ENCODE data around the gene SLC35G1. TPM values are rescaled to one million over a fixed set of nuclear protein-coding genes. Genes with fewer than 3 reads are reported as not detected.

SLC35G1 gene
- total and polyA plus RNA-seq, 12 donors = 1.1 to 11.2 (median 2.9) TPM

DNA sequence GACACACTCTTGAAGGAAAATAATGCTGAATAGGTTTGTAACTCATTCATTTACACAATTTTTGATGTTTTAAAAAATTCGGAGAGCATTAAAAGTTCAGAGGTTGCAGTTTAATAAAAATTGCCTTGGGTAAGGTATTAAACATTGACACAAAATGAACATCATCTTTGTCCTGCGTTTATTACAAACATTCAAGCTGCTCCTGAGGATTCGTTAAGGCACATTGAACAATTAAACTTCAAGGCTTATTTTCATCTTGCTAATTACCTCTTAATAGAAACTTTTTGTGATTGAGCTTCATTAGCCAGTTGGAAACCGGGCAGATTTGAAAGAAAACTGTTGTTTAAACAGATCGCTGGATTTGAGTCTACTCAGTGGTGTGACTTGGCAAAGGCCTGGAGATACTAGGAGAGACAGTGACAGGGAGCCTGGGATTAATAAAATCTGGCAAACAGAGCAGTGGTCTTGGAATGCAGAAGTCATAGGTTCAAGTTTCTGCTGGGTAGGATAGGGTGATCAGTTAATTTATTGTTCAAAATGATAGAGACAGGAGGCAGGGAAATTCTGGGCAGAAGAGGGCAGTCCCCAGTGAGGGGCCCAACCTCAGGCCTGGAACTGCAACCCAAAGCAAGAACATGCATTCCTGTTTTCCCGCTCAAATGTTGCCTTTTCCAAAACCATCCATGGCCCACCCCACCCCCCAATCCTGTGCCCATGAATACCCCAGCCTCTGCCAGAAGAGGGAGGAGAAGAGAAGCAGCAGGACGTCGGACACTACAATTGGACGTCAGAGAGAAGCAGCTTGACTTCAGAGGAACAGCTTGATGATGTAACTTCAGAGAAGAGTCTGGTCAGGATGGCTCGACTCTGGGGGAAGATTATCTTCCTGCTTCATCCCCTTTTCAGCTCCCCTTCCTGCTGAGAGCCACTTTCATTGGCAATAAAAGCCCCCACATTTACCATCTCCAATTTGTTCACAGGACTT, 43.5 kb upstream of the SLC35G1 start:
- Histone ChIP-seq H3K36me3 (replicated peaks in 1 of 2) (no peaks in the 10 kb centered on the region), H3K4me3 (no peak overlapping the region), H3K9me3 (replicated peaks in 1 of 3) (no peaks in the 10 kb centered on the region), H3K27ac (no peak overlapping the region), H3K27me3 (no peaks in the 10 kb centered on the region), H3K4me1 (replicated peaks in 1 of 2) (no peaks in the 10 kb centered on the region)
- intact Hi-C loops (cut with DNase I) = no loop called here
- TF ChIP-seq, protein P1, sequence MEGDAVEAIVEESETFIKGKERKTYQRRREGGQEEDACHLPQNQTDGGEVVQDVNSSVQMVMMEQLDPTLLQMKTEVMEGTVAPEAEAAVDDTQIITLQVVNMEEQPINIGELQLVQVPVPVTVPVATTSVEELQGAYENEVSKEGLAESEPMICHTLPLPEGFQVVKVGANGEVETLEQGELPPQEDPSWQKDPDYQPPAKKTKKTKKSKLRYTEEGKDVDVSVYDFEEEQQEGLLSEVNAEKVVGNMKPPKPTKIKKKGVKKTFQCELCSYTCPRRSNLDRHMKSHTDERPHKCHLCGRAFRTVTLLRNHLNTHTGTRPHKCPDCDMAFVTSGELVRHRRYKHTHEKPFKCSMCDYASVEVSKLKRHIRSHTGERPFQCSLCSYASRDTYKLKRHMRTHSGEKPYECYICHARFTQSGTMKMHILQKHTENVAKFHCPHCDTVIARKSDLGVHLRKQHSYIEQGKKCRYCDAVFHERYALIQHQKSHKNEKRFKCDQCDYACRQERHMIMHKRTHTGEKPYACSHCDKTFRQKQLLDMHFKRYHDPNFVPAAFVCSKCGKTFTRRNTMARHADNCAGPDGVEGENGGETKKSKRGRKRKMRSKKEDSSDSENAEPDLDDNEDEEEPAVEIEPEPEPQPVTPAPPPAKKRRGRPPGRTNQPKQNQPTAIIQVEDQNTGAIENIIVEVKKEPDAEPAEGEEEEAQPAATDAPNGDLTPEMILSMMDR (IDR thresholded peaks at IDR 0.05) = no peak
- no peak for TF ChIP-seq POLR2A (IDR thresholded peaks at IDR 0.05)
- no peak for DNase-seq
- WGBS, 4 donors = 71 to 75% (median 74%) methylated on average over 10 of the region's 10 CpGs

GRCh38 chr10:93851169-93851568, 42.6 kb upstream of the SLC35G1 start:
- no peaks in the 10 kb centered on the region for H3K36me3 ChIP-seq (replicated peaks in 1 of 2)
- DNase-seq = no peak
- no peaks in the 10 kb centered on the region for H3K9me3 ChIP-seq (replicated peaks in 1 of 3)
- H3K4me3 ChIP-seq = no peak overlapping the region
- 88 to 95% (median 92%) methylated on average over 3 of the region's 3 CpGs for WGBS, 4 donors
- H3K4me1 ChIP-seq (replicated peaks in 1 of 2) = no peaks in the 10 kb centered on the region
- no peak for TF ChIP-seq POLR2A (IDR thresholded peaks at IDR 0.05)
- TF ChIP-seq, protein P1 (IDR thresholded peaks at IDR 0.05) = no peak
- H3K27ac ChIP-seq = no peak overlapping the region
- intact Hi-C loops (cut with DNase I) = no loop called here
- no peaks in the 10 kb centered on the region for H3K27me3 ChIP-seq

- WGBS, 4 donors = 83 to 92% (median 86%) methylated on average over 4 of the region's 4 CpGs
- no peak for DNase-seq
- H3K4me3 ChIP-seq = no peak overlapping the region
- H3K27me3 ChIP-seq = no peaks in the 10 kb centered on the region
- H3K36me3 ChIP-seq (replicated peaks in 1 of 2) = no peaks in the 10 kb centered on the region
- H3K27ac ChIP-seq = no peak overlapping the region
- no peaks in the 10 kb centered on the region for H3K4me1 ChIP-seq (replicated peaks in 1 of 2)
- intact Hi-C loops (cut with DNase I) = no loop called here
- no peak for TF ChIP-seq POLR2A (IDR thresholded peaks at IDR 0.05)
- TF ChIP-seq, protein P1 (IDR thresholded peaks at IDR 0.05) = no peak
- H3K9me3 ChIP-seq (replicated peaks in 1 of 3) = no peaks in the 10 kb centered on the region
These were observed 41.2 kb upstream of the SLC35G1 start for GRCh38 chr10:93852476-93853095.

DNA sequence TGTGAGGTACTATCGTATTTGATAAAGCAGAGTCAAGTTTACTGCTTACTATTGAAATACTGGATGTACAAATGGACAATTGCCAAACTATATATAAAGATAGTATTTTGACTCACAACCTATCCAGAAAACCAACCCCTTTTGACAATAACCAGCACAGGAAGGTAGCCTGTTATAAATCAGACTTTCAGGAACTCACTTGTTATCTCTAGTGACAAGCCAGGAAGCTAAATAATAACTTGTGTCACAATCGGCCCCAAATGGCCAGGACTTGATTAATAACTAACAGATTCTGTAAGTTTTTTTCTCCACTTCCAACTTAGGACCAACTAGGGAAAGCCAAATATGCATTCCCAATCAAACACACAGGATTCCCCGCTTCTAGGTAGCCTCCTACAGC, 38.8 kb upstream of the SLC35G1 start:
- TF ChIP-seq, protein P1 (IDR thresholded peaks at IDR 0.05) = no peak
- TF ChIP-seq POLR2A (IDR thresholded peaks at IDR 0.05) = no peak
- no peaks in the 10 kb centered on the region for H3K4me1 ChIP-seq (replicated peaks in 1 of 2)
- DNase-seq = no peak
- H3K4me3 ChIP-seq = no peak overlapping the region
- 36 to 59% (median 49%) methylated on average over 3 of the region's 3 CpGs for WGBS, 4 donors
- peaks cover 8% of the 10 kb centered on the region for H3K27me3 ChIP-seq
- H3K36me3 ChIP-seq (replicated peaks in 1 of 2) = no peaks in the 10 kb centered on the region
- no peaks in the 10 kb centered on the region for H3K9me3 ChIP-seq (replicated peaks in 1 of 3)
- H3K27ac ChIP-seq = no peak overlapping the region
- intact Hi-C loops (cut with DNase I) = loop anchor here in 1 of 2 donors (5.0 kb wide), 1 partner anchor 33 kb away; no protein-coding TSS in a partner anchor
